HG03025 (cell line): ENCODE data around the gene ZFAND2B.

Experiments used
- ATAC-seq: cut with Tn5 transposase; IDR thresholded peaks from one replicate; pipeline ENCODE4 v1.9.1; 2021; ENCODE audit warnings: mild to moderate bottlenecking, moderate library complexity; ENCODE audit not compliant: unreplicated experiment, low FRiP score

The ZFAND2B gene

DNA sequence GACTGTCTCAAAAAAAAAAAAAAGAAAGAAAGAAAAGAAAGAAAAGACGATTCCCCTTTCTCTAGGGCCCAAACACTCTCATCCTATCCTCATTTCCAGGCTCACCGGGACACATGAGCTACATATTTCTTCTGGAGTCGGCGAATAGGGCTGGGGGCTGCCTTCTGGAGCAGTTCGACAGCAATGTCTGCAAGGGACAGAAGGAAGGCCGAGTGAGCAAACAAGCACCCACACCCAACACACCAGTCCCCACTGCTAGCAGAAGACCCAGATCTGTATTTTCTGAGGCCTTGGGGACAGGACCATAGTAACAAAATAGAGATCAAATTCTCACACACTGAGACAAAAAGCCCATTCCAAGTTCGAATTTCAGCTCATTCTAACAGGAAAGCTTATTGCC, 31.1 kb upstream of the ZFAND2B start:
- no peak for ATAC-seq

DNA sequence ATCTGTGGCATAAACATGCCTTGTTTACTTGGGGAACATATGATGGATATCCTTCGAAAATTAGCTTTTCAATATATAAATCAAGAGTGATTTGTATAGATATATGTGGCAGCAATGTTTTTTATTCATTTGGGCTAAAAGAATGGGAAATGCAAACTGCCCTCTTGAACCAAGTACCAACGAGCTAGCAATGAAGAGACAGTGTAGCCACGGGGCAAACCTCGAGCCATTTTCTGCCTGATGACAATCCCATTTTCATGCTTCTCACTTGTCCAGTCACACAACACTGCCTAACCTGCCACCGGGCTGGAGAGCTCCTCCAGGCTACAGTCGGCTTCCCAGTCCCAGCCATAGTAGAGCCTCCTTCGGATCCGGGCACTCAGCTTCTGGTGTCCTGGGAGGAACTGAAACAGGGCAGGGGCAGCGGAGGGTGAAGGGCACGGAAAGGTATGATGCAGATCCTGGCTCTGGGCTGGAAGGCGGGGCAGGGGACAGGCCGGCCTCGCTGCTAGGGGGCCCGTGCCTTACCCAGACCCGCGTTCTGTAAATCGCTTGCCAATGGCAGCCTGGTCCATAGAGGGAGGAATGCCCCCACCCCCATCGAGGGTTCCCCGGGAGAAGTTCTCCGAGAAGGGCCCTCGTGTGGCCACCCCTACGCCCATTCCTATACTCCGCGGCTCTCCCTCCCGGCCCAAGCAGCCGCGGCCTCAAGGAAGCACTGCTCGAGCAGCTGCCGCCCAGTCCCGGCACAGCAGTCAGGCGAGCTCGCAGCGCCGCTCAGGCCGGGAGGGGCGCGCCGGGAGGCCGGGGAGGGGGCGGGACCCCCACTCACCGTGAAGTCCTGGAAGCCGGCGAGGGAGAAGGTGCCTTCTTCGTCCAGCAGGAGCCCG, 30.4 kb upstream of the ZFAND2B start:
- peak; percentile 23 for ATAC-seq

DNA sequence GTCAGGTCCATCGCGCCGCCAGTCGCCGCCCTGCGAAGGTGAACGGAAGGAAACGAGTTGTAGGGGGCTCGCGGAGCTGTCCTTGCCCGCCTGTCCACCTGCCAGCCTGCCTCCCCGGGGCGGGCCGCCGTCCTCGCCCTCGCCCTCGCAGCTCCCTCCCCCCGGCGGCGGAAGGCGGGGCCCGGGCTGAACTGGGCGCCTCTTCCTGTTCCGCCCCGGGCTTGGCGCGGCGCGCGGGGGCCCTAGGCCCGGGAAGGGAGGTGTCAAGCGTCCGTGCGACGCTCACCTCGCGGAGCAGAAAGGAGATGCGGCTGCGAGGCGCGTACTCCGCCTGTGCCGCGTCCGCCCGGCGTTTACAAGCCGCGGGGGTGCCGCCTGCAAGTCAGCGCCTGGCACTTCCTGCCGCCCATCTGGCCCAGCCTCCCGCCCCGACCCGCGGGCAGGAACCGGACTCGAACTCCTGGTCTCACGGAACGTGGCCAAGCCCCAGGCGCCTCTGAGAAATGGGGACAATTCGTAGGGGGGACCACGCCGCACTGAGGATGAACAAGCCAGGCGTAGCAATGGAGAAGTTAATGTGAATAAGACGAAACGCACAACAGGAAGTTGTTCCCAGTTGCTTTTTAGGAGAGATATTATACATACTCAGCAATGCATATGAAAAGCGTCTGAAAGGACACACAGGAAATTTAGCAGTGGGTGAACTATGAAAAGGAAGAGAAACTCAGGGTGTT, 29.6 kb upstream of the ZFAND2B start, which contains the start of gene CNPPD1:
Gene CNPPD1 (minus strand): TSS at position 108 of the 734 bp plus-strand sequence. CDS start 97 bp downstream, at position 11.
- ATAC-seq = peak; percentile 62

DNA sequence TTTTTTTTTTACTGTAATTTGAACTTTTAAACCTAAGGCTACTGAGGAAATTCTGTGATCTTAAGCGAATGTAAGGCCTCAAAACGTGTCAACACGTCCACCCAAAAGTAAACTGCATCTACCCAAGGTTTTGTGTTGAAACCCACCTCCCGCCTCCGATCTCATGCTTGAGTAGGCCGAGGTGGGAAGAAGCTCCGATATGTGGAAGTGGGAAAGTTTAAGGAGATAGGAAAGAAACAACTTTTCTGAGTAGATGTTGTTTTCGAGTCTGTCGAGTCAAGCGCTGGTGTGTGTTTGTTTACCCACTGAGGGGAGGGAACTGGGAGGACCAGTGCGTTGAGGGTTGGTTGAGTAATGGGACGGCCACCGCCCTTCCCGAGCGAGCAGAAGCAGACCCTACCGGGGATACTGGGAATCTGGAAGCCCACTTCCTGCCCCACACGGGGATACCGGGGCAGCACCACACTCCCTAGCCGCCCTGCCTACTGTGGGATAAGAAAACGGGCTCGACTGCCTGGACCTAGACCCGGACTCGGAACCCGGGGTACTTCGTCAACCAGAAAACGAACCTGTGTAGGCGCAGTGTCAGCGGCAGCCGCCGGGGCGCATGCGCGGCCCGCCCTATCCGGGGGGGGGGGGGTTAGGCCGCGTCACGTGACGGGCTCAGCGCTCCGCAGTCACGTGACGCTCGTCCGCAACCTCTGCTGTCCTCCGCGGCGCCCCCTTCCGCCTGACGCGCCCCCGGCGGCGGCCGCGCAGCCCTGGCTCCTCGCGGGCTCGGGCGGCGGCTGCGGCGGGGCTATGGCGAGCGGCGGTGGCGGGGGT, 28.8 kb upstream of the ZFAND2B start, which contains the start of gene RETREG2:
Gene RETREG2 (plus strand): TSS at position 724 of the 825 bp plus-strand sequence. CDS start 78 bp downstream, at position 802.
- ATAC-seq = peak; percentile 38

DNA sequence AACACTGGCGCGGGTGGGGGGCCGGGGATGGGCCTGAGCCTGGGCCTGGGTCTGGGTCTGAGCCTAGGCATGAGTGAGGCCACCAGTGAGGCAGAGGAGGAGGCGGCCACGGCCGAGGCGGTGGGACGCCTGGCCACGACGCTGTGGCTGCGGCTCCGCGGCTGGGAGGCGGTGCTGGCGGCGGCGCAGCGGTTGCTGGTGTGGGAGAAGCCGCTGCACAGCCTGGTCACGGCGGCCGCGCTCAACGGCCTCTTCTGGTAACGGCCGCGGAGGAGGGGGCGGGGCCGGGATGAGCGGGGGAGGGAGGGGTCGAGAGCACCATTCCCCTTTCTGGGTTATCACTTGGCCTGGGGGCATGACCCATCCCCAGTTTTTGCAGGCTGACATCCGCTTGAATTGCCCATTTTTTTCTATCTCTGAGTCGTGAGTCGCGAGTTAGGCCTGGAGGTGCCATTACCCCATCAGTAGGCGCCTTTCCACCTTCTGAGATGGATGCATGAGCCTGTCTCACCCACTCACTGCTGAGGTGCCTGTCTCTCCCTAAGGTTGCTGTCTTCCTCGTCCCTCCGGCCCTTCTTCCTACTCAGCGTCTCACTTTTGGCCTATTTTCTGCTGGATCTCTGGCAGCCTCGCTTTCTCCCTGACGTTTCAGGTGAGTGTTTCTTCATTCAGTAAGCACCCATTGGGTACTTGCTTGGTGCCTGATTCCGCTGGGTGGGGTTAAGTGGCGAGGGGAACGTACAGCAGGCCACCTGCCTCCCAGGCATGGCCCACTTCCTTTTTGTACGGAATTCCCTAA, 28.0 kb upstream of the ZFAND2B start:
- ATAC-seq = peak; percentile 6

DNA sequence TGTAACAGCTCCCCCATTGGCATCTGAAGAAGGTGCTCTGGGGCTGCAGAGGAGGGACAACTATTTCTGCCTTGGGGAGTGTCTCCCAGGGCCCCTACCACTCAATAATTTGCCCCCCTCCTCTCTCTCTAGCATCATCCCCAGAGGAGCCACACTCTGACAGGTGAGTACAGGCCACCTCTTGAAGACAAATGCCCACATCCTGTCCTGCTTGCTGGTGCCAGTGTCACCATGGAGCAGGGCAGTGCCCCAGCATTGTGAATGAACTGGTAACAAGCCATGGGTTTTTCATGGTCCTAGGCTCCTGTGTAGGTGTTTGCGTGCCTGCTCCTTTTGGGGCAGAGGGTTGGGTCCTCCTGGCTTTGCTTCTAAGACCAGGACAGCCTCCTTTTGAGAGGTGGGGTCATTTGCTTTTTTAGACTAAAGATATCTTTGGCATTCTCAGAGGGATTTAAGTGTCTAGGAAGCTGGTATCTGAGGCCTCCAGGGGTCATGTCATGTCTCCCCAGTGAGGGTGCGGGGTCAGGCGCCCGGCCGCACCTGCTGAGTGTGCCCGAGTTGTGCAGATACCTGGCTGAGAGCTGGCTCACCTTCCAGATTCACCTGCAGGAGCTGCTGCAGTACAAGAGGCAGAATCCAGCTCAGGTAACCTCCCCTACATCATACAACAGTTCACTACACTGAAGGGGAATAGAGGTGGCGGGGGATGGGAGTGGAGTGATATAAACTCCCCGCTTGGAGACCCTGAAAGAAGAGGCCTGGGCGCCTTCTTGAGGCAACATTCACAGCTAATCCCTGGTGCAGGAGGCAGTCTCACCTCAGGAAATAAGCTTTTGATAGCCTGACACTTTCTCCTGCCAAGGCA, 26.7 kb upstream of the ZFAND2B start:
- ATAC-seq = no peak

DNA sequence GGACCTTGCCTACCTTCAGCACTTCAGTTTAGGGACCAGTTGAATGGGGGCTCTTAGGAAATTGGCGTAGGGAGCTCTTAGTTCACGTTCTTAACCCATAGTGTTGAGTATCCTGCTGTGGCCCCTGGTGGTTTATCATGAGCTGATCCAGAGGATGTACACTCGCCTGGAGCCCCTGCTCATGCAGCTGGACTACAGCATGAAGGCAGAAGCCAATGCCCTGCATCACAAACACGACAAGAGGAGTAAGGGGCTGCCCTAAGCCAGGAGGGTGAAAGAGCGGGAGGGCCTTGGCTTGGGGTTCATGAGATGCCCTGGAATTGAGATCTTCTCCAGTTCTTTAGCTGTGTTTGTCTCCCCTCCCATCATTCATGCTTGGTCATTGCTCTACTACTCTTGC, 25.6 kb upstream of the ZFAND2B start:
- no peak for ATAC-seq

DNA sequence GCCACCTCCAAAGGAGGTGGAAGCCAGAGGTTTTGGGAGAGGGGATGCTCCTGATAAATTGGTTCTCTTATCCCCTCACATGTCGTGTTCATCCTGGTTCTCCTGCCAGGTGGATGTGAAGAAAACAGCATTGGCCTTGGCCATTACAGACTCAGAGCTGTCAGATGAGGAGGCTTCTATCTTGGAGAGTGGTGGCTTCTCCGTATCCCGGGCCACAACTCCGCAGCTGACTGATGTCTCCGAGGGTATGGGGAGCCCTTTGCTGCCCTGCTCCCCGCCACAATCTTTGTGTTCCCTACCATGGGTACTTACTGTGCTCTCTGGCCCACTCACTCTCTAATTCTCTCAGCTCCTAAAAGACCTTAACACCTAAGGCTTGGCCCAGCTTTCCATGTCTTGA, 25.1 kb upstream of the ZFAND2B start:
- ATAC-seq = no peak

DNA sequence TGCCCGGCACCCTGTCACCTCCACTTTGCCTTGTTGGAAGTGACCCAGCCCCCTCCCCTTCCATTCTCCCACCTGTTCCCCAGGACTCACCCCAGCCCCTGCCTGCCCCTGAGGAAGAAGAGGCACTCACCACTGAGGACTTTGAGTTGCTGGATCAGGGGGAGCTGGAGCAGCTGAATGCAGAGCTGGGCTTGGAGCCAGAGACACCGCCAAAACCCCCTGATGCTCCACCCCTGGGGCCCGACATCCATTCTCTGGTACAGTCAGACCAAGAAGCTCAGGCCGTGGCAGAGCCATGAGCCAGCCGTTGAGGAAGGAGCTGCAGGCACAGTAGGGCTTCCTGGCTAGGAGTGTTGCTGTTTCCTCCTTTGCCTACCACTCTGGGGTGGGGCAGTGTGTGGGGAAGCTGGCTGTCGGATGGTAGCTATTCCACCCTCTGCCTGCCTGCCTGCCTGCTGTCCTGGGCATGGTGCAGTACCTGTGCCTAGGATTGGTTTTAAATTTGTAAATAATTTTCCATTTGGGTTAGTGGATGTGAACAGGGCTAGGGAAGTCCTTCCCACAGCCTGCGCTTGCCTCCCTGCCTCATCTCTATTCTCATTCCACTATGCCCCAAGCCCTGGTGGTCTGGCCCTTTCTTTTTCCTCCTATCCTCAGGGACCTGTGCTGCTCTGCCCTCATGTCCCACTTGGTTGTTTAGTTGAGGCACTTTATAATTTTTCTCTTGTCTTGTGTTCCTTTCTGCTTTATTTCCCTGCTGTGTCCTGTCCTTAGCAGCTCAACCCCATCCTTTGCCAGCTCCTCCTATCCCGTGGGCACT, 24.0 kb upstream of the ZFAND2B start:
- ATAC-seq = no peak

DNA sequence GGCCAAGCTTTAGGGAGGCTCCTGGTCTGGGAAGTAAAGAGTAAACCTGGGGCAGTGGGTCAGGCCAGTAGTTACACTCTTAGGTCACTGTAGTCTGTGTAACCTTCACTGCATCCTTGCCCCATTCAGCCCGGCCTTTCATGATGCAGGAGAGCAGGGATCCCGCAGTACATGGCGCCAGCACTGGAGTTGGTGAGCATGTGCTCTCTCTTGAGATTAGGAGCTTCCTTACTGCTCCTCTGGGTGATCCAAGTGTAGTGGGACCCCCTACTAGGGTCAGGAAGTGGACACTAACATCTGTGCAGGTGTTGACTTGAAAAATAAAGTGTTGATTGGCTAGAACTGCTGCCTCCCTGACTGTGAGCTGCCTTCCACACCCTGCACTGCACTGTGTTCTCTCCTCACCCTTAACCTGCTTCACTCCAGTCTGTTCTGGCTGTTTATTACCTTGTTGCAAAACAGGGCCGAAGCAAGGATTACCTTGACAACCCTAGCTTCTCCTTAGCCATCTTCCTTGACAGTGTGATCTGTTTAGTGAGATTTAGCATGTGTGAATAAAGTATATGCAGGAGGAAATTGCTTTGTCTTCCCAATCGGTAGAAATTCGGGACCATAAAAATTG, 23.3 kb upstream of the ZFAND2B start:
- no peak for ATAC-seq

DNA sequence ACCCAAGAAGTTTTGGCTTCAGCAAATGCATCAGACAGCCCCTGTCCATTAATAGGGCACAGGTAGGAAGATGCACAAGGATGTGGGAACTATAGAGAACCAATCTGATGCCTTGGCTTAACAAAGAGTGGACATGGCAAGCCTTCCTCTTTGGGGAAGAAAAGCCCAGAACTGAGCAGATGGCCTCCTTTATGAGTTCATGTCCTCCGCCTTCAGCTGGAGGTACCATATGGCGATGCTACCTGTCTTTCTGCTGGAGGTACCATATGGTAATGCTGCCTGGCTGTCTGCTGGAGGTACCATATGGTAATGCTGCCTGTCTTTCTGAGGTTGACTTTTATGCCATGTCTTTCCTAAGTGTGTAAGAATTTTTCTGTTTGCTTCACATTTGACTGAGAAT, 22.5 kb upstream of the ZFAND2B start:
- no peak for ATAC-seq

DNA sequence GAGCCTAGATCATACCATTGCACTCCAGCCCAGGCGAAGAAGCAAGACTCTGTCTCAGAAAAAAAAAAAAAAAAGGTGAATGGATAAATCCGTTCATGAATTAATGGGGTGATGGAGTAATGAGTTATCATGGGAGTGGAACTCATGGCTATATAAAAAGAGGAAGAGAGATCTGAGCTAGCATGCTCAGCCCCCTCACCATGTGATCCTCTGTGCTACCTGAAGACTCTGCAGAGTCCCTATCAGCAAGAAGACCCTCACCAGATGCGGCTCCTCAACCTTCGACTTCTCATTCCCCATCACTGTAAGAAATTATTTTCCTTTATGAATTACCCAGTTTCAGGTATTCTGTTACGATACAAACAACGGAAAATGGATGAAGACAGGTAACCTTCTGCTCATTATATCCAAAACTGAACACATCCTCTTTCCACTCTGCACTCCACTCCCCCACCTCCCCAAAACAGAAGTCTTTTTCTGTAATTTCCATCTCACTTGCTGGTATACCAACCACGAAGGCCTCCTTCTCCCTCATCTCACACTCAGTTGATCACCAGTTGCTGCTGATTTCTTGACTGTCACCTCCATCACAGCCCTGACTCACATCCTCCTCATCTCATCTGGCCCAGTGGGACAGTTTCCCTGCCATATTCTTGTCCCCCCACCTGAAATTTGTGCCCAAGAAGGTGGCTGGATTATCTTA, 19.7 kb upstream of the ZFAND2B start:
- ATAC-seq = no peak

DNA sequence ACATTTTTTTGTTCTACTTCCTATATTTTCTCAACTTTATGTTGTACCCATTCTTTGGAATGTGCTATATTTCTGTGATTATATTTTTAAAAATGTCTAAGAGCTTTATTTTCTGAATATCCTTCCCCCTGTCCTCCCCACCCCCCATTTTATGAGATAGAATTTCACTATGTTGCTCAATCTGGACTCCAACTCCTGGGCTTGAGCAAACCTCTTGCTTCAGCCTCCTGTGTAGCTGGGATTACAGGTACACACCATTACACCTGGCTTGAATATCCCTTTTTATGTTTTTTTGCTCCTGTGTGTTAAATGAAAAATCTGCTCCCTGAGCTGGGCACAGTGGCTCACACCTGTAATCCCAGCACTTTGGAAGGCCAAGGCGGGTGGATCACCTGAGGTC, 9.2 kb upstream of the ZFAND2B start:
- ATAC-seq = no peak

DNA sequence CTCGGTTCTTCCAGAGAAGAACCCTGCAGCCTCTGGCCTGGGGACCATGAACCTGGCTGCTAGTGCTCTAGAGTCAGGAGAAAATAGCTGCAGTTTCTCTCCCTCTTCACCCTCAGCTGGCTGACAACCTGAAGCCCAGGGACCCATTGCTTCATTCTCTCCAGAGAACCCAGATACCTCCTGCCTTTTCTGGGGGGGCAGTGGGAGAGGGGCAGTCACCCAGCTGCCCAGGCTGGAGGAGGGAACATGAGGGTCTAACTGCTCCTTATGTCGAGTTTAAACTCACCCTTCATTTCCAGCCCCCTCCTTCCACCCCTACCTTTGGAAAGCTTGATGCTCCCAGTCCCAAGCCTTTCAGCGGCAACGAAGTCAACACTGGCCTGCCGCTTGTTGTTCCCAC, 7.6 kb upstream of the ZFAND2B start:
- ATAC-seq = no peak

DNA sequence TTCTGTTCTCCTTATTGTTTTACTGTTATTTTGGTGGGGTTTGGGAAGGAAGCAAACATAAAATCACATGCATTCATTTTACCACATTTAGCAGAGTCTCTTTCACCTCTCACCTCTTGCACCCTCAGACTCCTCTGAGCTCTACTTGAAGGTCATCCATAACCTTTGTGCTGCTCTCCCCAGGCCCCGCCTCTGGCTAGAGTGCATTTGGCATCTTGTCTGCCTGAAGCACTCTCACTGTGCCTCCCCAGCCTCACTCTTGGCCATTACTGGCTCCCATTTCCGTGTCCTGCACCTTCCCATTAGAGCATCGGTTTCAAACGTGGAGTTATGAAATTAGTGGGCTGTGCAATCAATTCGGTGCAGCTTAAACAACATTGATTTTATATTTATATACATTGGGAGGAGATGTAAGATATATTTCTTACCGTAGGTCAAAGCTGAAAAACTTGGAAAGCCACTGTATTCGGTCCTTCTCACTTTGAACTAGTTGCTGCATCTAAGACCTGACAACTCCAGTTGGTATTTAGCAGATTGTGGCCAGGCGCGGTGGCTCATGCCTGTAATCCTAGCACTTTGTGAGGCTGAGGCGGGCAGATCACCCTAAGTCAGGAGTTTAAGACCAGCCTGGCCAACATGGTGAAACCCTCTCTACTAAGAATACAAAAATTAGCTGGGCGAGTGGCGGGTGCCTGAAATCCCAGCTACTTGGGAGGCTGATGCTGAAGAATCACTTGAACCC, 6.9 kb upstream of the ZFAND2B start:
- ATAC-seq = no peak
